Activated effector memory CD4-positive, alpha-beta T cell treated with anti-CD3 and anti-CD28 coated beads, Interleukin-2, amount 50 U/mL, for 16 hours (primary cell): ENCODE measurements around the gene ZNF774.
A peak's percentile ranks its signal among the peaks of the same experiment; 100 is the strongest.
"Not testable (repeated sequence)": the region's sequence is repeated elsewhere in the genome, so short reads cannot be mapped to it uniquely, and the experiment has no call there.

ENCODE experiments used
- DNase-seq: peaks from one replicate; pipeline ENCODE4 v3.0.0-alpha.2; 2020

The ZNF774 gene

DNA sequence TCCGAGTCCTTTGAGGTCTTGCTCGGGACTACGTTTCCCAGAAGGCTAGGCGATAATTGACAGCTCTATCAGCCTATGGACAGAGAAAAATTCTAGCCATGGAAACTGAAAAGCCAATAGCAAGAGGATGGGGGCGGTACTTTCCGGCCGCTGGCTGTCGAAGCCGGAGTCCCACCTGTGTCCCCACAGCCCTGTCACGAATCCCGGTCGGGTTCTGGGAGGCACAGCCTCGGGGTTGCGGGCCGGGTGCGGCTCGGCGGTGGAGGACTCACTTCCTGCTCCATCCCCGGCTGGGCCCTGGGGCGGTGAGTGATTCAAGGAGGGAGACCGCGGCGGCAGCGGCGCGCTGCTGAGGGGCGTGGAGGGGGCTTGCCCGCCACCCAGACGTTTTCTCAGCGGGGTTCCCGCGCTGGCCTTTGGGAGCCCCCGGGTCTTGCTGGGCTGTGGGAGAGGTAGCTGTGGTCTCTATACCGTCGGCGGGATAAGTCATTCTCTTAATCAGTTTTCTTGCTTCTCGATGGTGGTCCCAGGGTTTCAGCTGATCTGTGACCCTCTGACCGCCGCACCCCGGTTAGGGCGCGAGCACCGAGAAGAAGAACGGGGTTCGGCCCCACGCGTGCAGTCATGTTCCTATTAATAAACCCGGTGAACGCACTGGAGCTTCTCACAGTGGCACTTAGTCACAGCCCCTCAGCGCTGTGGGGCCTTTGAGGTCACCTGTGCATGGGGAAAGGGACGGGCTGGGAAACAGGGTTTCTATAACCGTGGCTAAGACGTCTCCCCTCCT, at the start of gene ZNF774:
ZNF774 (plus strand) TSS at position 178 of the 787 bp plus-strand sequence. CDS start 2,377 bp downstream, outside the sequence.
- peak; percentile 95 for DNase-seq

DNA sequence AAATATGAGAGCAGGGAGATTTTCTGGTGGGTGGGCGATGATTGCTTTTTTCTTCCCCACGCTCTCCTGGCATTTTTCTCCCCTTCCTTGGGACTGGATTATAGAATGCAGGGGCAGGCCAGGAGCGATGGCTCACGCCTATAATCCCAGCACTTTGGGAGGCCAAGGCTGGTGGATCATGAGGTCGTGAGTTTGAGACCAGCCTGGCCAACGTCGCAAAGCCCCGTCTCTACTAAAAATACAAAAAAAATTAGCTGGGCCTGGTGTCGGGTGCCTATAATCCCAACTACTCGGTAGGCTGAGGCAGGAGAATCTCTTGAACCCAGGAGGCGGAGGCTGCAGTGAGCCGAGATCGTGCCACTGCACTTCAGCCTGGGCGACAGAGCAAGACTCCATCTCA, 46.7 kb upstream of the ZNF774 start:
- not testable (repeated sequence) for DNase-seq

GRCh38 chr15:90305932-90306331, 46.2 kb upstream of the ZNF774 start:
- no peak for DNase-seq

- peak; percentile 71 for DNase-seq
Observed at GRCh38 chr15:90306560-90306959, 45.5 kb upstream of the ZNF774 start.

DNA sequence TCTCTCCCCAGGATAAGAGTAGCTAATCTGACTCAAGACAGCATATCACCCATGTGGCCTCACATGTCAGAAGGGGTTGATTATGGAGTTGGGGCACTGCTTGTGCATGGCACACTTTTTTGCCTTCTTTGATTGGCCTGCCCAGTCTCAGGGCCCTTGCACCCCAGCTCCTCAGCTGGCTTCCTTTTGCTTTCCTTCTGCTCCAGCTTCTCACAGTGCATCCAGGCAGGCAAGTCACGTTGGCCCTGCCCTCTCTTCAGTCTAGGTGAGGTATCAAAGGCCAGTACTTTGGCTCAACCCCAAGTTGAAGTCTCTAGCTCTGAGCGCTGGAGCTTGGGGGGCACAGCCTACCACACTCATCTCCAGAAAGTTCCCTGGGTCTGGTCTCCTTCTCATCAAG, 44.4 kb upstream of the ZNF774 start:
- no peak for DNase-seq

DNA sequence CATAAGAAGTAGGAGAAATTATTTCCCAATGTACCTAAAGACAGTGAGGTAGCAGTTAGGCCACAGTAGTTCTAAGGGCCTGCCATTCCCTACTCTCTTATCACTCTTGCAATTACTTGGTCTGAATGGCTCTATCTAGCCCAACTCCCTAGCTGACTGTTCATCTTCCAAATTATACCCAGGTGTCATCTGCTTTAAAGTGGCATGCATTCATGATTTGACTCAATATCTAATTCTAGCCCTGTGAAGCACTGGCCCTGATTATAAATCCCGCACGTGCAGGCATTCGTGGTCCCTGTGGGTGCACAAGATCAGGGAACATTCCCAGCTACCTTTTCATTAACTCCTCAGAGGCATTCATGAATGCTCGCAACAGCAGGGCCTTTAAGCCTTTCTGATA, 43.1 kb upstream of the ZNF774 start:
- DNase-seq: no peak

GRCh38 chr15:90315278-90315982, 36.7 kb upstream of the ZNF774 start:
- DNase-seq: no peak

DNA sequence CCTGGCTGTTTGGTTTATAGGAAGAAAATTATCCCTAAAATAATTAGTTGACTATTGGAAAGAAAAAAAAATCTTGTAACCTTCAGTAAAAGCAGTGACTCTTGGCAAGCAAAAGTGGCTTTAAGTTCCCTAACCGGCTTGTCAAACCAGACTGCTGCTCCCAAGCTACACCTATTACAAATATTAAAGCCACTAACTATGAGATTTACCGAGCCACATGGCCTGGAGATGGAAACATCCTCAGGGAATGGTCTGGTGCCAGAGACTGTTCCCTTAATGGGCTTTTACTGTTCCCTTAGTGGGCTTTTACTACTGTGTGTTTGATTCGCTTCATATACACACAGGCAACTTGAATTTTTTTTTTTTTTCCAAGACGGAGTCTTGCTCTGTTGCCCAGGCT, 35.9 kb upstream of the ZNF774 start:
- DNase-seq: no peak

- no peak for DNase-seq
Observed at GRCh38 chr15:90318591-90318990, 33.5 kb upstream of the ZNF774 start.

GRCh38 chr15:90320062-90320884, 31.8 kb upstream of the ZNF774 start:
- DNase-seq: peak; percentile 86

DNA sequence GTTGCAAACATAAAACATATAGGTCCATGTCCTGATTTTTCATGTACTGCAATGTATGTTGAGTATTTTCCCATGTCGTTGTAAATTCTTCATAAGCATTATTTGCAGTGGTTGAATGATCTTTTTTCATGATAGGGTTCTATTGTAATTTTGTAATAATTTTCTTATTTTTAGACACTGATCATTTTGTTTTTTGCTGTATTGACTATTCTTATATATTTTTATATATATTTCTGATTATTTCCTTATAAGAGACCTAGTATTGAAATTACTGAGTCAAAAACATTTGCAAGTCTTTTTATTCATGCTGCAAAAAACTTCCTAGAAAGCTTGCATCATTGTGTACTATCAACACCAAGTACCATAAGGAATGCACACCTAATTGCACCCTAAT, 31.2 kb upstream of the ZNF774 start:
- DNase-seq: no peak

- DNase-seq: no peak
Observed at GRCh38 chr15:90322538-90322937, 29.5 kb upstream of the ZNF774 start.

- no peak for DNase-seq
Observed at GRCh38 chr15:90325726-90326125, 26.4 kb upstream of the ZNF774 start.

DNA sequence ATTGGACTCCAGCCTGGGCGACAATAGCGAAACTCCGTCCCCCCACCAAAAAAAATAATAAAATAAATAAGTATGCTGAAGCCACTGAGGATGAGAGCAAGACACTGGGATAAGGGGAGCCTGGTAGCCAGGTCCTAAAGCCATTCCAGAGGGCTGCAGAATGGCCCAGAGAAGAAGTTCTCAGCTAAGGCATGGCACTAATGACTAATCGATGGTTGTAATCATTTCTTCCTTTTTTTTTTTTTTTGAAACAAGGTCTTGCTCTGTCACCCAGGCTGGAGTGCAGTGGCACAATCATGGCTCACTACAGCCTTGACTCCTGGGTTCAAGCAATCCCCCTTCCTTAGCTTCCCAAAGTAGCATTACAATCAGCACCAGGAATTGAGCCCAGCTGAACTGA, 25.6 kb upstream of the ZNF774 start:
- DNase-seq: no peak

DNA sequence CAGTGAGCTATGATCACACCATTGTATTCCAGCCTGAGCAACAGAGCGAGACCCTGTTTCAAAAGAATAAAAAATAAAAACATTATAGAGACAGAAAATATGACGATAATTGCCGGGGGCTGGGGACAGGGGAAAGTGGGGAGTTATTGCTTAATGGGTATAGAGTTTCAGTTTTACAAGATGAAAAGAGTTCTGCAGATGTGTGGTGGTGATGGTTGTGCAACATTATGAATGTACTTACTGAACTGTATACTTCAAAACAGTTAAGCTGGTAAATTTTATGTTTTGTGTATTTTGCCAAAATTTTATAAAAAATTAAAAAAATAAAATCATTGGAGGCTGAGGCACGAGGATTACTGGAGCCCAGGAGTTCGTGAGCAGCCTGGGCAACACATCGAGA, 24.8 kb upstream of the ZNF774 start:
- no peak for DNase-seq

- no peak for DNase-seq
Observed at GRCh38 chr15:90334304-90334731, 17.8 kb upstream of the ZNF774 start.

- DNase-seq: no peak
Observed at GRCh38 chr15:90336705-90337141, 15.4 kb upstream of the ZNF774 start.

- DNase-seq: no peak
Observed at GRCh38 chr15:90337256-90337655, 14.8 kb upstream of the ZNF774 start.

DNA sequence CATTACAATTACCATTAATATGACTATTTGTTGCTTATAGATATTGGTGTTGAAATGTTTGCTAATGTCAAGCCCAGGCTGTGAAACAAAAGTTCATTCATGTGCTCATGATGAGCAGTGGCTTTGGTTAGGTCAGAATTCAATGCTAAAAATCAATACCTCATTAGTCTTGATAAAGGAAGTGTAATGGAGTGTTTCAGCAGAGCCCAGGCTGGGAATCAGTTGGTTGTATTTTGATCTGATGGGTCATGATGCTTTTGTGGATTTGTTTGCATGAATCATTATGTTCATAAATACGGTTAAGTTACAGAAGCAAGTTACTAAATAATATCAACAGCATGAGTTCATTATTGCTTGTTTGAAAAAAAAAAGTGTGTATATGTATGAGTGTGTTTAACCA, 13.6 kb upstream of the ZNF774 start:
- no peak for DNase-seq

DNA sequence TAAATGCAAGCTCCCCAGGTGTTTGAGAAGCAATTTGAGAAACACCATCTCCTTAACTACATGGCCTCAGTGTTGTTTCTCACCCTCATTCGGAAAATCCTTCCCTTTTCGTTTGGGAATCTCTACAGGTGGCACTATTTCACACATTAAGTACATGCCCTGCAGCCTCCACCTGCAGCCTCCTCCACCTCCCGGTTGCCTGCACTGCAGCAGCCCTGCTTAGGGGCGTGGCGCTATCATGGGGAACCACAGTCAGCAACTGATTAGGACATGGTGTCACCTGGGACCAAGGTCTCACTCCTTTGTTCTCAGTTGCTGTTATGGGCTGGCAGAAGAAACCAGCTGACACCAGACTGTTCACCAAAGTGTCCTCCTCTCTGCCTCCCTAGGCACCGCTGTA, 11.7 kb upstream of the ZNF774 start:
- DNase-seq: no peak

DNA sequence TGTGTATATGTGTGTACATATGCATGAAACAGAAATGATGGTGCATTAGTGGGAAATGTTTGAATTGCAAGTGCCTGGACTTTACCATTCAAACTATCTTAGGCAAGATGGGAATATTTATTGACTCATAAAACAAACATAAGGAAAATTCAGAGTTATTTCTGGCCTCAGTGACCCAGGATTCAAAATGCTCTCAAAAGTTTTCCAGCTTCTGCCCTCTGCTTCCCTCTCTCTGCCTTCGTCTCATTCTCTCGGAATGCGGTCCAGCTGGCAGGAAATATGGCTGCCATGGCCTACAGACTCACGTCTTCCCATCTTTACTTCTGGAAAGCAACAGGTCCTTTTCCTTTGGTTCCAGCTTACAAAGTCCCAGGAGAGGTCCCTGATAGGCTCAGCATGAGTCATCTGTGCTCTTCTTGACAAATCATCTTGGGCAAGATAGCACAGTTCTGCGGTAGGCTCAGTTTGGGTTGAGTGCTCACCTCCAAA, 8.7 kb upstream of the ZNF774 start:
- no peak for DNase-seq

DNA sequence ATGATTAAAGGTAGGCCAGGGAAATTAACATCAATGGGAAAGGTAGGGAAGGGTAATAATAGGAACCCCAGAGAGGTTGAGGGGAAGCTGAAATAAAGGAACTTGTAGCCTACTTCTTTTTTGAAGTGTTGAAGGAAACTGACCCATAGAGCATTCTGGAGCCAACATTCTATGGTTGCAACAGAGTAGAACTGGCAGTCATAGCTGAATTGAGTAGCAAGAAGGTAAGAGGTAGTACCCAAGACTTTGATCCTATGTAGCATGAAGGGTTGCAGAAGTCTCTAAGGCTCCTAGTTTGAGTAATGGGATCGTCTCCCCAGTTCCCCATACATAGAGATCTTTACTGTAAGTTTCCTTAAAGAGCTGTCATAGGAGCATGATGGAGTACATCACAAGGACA, 7.4 kb upstream of the ZNF774 start:
- no peak for DNase-seq

DNA sequence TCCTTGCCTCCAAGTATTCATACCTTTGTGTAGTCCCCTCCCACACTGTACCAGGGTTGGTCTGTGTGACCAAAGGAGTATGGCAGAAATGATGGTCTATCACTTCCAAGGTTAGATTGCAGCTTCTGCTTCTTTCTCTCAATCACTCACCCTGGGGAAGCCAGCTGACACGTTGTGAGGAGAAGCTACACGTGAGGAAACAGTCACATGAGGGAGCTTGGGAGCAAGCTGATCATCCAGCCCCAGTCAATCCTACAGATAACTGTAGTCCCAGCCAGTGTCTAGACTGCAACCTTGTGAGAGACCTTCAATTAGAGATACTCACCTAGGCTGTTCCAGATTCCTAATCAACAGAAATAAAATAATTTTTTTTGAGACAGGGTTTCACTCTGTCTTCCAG, 6.2 kb upstream of the ZNF774 start:
- no peak for DNase-seq
